NCI-H128 (cell line): ENCODE data around the gene DAPK1.
"Not testable (repeated sequence)": the region's sequence is repeated elsewhere in the genome, so short reads cannot be mapped to it uniquely, and the experiment has no call there.

Source experiments
- DNase-seq: peaks from one replicate; lab custom pipeline; 2025; ENCODE audit not compliant: unreplicated experiment; lab: John Stamatoyannopoulos, UW

Gene DAPK1

DNA sequence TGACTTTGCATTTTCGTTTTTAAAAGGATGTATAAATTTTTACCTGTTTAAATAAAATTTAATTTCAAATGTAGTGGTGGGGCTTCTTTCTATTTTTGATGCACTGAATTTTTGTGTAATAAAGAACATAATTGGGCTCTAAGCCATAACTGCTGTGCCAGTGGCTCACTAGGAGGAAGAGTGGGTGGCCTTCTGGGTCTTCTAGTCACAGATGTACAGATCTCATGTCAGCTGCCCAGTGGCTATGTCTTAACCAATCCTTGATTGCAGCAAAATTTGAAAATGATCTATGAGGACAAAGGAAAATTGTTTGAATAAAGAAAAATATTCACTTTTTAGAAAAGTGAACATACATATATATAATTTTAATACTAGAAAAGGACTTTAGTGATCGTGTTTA is 233.7 kb downstream of the DAPK1 start:
- DNase-seq: no peak

- no peak for DNase-seq
Measured at GRCh38 chr9:87732344-87732743, 234.7 kb downstream of the DAPK1 start.

- no peak for DNase-seq
Measured at GRCh38 chr9:87732756-87733155, 235.1 kb downstream of the DAPK1 start.

DNA sequence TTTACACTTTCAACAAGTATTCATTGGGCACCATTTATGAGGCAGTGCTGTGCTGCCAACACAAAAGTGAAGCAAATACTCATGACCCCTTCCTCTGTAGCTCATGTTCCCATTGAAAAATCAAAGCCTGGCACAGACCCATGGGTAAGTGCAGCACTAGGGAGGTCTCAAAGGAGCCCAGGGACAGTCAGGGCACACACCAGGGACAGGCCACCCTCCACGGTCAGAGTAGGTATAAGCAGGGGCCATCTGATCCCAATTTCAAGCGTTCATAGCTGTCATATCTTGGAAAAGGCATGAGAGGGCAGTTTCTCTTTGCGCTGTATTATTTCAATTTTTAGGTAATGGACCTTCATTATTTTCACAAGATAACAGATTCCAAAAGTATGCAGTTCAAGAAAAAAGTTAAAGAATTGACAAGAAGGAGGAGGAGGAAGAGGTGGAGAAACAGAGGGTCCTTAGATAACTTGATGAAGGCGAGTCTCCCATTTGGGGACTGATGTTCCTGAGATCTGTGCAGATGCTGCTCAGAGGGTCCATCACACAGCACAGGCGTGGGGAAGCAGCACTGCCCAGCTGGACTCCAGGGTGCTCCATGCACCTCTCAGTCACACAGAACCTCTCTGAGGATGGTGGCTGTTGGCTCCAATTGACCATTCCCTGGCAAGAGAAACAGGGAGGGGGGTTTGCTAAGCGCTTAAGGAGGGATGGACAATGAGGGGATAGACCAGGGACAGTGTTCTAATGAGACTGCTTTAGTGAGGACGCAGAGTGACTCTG is 235.8 kb downstream of the DAPK1 start:
- no peak for DNase-seq

DNA sequence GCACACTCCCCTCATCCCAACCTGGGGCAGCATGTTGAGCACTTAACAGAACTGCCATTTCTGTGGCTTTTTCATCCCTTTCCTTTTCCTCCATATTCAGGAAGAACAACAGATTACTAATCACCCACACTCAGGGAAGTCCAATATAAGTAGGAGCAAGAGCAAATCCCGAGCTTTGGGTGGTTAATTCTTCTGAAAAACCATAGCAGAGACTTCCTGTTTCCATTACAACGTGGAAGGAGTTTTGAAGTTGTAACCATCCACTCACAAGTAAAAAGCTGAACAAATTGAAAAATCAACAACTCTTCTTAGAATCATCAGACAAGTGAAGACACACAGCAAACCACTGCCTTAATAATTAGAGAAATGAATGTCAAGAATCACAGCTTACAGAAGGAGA is 236.4 kb downstream of the DAPK1 start:
- no peak for DNase-seq

DNA sequence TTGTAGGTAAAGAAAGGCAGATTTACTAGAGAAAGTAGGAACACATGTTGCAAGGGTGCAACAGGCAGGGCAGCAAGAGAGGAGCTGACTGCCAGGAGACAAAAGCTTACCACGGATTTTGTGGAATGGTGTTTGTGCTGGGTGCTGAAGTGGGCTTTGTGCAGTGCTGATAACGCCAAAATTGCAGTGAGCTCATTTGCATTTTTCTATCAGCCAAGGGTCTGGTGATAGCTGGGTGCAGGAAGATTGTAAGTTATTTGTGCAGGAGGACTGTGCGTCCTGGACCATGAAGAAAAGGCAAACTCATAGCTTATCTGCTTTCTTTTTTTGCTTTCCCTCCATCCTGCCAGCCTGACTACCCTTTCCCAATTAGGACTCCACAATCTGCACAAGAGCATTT is 241.9 kb downstream of the DAPK1 start:
- DNase-seq: no peak

DNA sequence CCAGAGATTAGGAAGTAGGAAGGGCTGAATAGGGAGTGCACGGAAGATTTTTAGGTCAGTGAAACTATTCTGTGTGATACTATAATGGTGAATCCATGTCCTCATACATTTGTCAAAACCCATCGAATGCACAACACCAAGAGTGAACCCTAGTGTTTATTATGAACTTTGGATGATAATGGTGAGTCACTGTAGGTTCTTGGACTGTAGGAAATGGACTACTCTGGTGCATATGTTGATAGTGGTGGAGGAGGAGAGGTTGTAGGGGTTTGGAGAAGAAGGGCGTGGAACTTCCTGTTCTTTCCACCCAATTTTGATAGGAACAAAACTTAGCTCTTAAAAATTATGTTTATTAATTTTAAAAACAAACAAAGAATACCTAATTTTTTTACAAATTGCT is 242.5 kb downstream of the DAPK1 start:
- no peak for DNase-seq

GRCh38 chr9:87741326-87741725 is 243.7 kb downstream of the DAPK1 start:
- no peak for DNase-seq

DNA sequence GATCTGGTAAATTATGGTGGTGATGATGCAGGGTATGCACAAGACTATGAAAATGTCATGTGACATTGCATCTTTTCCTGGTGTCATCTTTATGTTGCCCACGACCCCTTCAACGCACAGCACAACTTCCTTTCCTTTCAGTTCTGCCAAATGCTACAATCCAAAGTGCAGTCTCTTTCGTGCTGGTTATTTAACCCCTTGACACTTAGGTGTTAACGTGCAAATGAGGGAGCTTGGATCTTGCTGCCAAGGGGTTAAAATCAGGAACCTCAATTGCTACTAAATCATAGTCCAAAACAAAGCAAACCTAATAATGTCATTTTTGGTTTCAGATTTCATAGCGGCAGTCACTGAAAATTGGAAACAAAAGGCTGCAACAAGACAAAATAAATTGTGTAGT is 244.2 kb downstream of the DAPK1 start:
- no peak for DNase-seq

- DNase-seq: no peak
Measured at GRCh38 chr9:87742813-87743428, 245.3 kb downstream of the DAPK1 start.

DNA sequence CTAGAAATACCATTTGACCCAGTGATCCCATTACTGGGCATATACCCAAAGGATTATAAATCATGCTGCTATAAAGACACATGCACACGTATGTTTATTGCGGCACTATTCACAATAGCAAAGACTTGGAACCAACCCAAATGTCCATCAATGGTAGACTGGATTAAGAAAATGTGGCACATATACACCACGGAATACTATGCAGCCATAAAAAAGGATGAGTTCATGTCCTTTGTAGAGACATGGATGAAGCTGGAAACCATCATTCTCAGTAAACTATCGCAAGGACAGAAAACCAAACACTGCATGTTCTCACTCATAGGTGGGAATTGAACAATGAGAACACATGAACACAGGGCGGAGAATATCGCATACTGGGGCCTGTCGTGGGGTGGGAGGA is 246.6 kb downstream of the DAPK1 start:
- not testable (repeated sequence) for DNase-seq

GRCh38 chr9:87746186-87746585 is 248.5 kb downstream of the DAPK1 start:
- DNase-seq: no peak

DNA sequence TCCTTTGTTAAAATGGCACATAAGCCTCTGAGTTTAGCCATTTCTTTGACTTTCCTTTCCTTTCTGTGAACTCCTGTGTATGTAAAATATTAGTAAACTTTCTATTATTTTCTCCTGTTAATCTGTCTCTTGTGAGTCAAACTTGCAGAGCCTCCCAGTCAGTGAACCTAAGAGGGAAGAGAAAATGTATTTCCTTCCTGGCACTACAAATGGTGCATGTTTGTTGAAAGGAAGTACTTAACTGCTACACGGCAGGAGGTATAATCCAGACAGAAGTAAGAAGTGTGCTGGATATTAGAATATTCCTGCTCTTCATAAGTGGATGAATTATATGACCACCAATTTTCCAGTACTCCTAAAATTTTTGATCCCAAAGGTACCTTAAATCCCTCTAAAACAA is 251.2 kb downstream of the DAPK1 start:
- no peak for DNase-seq

DNA sequence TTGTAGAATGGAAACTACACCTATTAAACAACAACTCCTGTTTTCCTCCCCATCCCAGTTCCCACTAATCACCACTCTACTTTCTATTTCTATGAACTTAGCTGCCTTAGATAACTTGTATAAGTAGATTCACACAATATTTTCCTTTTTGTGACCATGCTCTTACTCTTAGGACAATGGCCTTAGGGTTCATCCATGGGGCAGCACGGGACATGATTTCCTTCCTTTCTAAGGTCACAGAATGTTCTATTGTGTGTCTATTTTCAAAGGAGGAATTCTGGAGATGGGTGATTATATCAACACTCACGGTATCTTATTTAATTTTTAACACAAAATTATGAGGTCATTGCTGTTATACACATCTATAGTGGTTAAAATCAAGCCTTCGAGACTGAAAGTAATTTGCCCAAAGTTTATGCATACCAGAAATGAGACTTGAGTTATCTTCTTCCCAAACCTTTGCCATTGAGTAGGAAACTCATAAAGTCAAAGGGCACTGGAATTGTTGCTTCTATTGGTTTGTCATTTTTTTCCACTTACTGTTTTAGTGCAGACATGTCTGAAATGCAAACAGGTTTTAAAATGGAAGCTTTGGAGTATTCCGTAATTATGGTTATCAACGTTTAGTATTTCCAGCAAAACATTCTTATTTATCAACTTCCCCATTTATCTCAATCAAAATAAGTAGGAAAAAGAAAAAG is 251.8 kb downstream of the DAPK1 start:
- DNase-seq: no peak

GRCh38 chr9:87750726-87751125 is 253.1 kb downstream of the DAPK1 start:
- no peak for DNase-seq

GRCh38 chr9:87751423-87751822 is 253.8 kb downstream of the DAPK1 start:
- no peak for DNase-seq

DNA sequence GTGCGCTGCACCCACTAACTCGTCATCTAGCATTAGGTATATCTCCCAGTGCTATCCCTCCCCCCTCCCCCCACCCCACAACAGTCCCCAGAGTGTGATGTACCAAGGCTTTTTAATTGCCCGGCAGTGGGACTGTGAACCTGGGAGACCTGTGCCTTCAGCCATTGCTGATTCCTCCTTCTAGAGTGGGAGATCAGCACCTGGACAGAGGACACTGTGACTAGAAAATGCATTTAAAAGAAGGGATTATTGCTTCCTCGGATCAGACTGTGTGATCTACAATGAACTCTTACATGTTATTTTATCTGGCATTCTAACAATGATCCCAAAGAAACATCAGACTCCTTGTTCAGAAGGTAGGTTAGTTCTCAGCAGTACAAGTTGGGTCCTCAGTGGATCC is 254.2 kb downstream of the DAPK1 start:
- DNase-seq: no peak

GRCh38 chr9:87753313-87753712 is 255.6 kb downstream of the DAPK1 start:
- no peak for DNase-seq
